Colonic mucosa (tissue), 4 donors: ENCODE measurements around the gene RPS14. TPM values are rescaled to one million over a fixed set of nuclear protein-coding genes. Genes with fewer than 3 reads are reported as not detected.

Experiments
- DNase-seq: peaks from one replicate; pipeline ENCODE4 v3.0.0-alpha.2; 2020
- H3K27ac ChIP-seq: fragments of 200-600 bp; one replicate; pipeline ENCODE4 v1.8.0; 2021
- H3K27me3 ChIP-seq: fragments of 200-600 bp; one replicate; pipeline ENCODE4 v1.8.0; 2021
- H3K36me3 ChIP-seq: fragments of 200-600 bp; one replicate; pipeline ENCODE4 v1.8.0; 2021
- H3K4me1 ChIP-seq: fragments of 200-600 bp; one replicate; pipeline ENCODE4 v1.8.0; 2021; ENCODE audit warnings: mild to moderate bottlenecking
- H3K4me3 ChIP-seq: fragments of 200-600 bp; one replicate; pipeline ENCODE4 v1.8.0; 2021
- H3K9ac ChIP-seq, 2 donors: one replicate each; pipeline ENCODE4 v1.7.0; 2013; ENCODE audit warnings: control low read depth in 2 of 2, low read depth in 2 of 2, low read length in 2 of 2
- H3K9me3 ChIP-seq: fragments of 200-600 bp; one replicate; pipeline ENCODE4 v1.8.0; 2021
- CTCF ChIP-seq: fragments of 200-600 bp; IDR thresholded peaks from one replicate; pipeline ENCODE4 v1.8.0; 2022; ENCODE audit warnings: antibody characterized with exemption, mild to moderate bottlenecking
- intact Hi-C: fragments of 100-400 bp; cut with DNase I; formaldehyde crosslinking; loops from one replicate; pipeline ENCODE4 v1.14.1; 2022
- total RNA-seq, 2 donors: library from RNA; stranded (reverse); fragmentation: NEBNext Ultra II Directional in 1 of 2; extraction: Animal tissue kit (Norgen Biotek cat#: 25700) in 1 of 2; gene quantifications; one replicate each; pipeline ENCODE4 v1.2.1, GENCODE V29; 2021
- donor health status: healthy.
- donor health status: DM: no; HTN: no; CAD: no.
- donor health status: DM: no; HTN: no; CAD: no.

Gene RPS14
- total RNA-seq, 2 donors from 2014 or later = 1,643 to 1,700 TPM

DNA sequence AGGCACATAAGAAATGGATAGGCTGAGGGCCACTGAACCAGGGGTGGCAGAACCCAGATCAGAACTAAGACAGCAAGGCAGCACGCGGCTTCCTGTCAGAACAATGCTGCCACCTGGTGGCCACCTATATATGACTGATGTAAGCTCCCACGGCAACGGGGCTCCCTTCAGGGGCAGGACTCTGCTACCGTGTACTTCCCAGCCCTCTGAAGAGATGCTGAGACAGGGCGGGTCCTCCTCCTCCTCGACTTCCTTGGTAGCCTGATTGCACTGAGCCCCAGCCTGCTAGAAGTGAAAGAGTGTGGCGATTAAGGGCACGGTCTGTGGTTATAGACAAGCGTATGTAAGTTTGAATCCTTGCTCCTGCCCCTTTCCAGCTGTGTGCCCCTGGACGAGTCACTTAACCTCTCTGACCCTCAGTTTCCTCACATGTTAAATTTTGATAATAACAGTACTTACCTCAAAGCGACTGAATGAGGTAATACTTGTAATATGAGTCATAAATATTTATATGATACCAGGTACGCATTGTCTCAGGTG is 13.3 kb downstream of the RPS14 start:
- peaks cover 3% of the 10 kb centered on the region for H3K4me1 ChIP-seq
- intact Hi-C loops = loop anchor here (10.0 kb wide), 2 partner anchors 221 to 301 kb away; no protein-coding TSS in a partner anchor
- TF ChIP-seq CTCF = peak; percentile 88

GRCh38 chr5:150434464-150434863 is 15.1 kb downstream of the RPS14 start:
- Histone ChIP-seq H3K27me3 (no peaks in the 10 kb centered on the region), H3K27ac (no peak overlapping the region), H3K4me1 (peaks cover 3% of the 10 kb centered on the region), H3K4me3 (no peak overlapping the region), H3K9me3 (no peaks in the 10 kb centered on the region), H3K9ac (no peak overlapping the region), H3K36me3 (no peaks in the 10 kb centered on the region)
- DNase-seq = no peak
- intact Hi-C loops = loop anchor here (10.0 kb wide), 2 partner anchors 220 to 300 kb away; no protein-coding TSS in a partner anchor
- TF ChIP-seq CTCF = no peak

More for the DNA sequence above, 13.3 kb downstream of the RPS14 start:
- Histone ChIP-seq H3K36me3 (no peaks in the 10 kb centered on the region), H3K4me3 (no peak overlapping the region), H3K27ac (no peak overlapping the region), H3K27me3 (no peaks in the 10 kb centered on the region), H3K9me3 (no peaks in the 10 kb centered on the region), H3K9ac (peak overlapping the region in 1 of 2 donors; percentile 26)
- DNase-seq = peak; percentile 92

DNA sequence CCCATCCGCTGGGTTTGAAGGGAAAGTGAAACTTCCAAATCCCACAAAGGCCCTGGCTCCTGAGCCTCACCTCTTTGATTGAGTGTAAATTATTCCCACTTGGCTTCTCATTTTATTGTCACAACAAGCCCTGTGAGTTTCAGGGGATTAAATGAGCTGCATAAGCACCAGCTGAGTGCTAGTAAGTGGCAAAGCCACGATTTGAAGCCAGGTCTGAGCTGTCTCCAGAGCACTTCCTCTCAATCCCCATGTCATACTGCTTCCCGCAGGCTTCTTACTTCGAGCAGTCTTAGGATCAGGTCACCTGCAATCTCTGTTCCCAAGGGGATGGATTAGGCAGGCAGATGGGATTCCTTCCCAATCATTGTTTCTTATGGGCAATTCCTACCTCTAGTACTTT is 18.0 kb downstream of the RPS14 start:
- H3K4me3 ChIP-seq = no peak overlapping the region

DNA sequence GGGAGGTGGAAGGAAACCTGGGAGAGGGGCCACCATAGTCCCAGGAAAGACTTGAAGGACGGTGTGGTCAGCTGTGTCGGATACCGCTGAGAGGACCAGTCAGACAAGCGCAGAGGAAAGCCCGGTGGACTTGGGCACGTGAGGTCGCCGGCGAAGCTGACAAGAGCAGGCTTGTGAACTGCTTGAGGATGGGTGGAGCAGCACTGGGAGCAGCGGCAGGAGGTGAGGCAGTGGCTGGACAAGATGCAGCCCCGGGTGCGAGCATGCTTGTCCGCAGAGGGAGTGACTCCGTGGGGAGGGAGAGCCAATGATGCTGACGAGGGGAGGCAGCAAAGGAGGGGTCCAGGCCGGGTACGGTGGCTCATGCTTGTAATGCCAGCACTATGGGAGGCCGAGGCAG is 18.5 kb downstream of the RPS14 start:
- no peak for DNase-seq
- H3K9ac ChIP-seq = no peak overlapping the region
- no peak for TF ChIP-seq CTCF

More for the DNA sequence above, 18.0 kb downstream of the RPS14 start:
- Histone ChIP-seq H3K27ac (no peak overlapping the region), H3K9ac (no peak overlapping the region), H3K27me3 (no peaks in the 10 kb centered on the region), H3K9me3 (no peaks in the 10 kb centered on the region), H3K36me3 (no peaks in the 10 kb centered on the region), H3K4me1 (peaks cover 3% of the 10 kb centered on the region)
- intact Hi-C loops = loop anchor here (10.0 kb wide), 2 partner anchors 217 to 297 kb away; no protein-coding TSS in a partner anchor
- TF ChIP-seq CTCF = no peak
- no peak for DNase-seq

GRCh38 chr5:150429410-150429873 is 20.1 kb downstream of the RPS14 start:
- no peak overlapping the region for H3K27ac ChIP-seq
- no peaks in the 10 kb centered on the region for H3K27me3 ChIP-seq
- no peaks in the 10 kb centered on the region for H3K36me3 ChIP-seq
- H3K9me3 ChIP-seq = no peaks in the 10 kb centered on the region
- no peak for DNase-seq
- TF ChIP-seq CTCF = no peak
- no peaks in the 10 kb centered on the region for H3K4me1 ChIP-seq
- H3K9ac ChIP-seq = no peak overlapping the region
- intact Hi-C loops = no loop called here
- no peak overlapping the region for H3K4me3 ChIP-seq

More for the DNA sequence above, 18.5 kb downstream of the RPS14 start:
- Histone ChIP-seq H3K4me1 (peaks cover under 1% of the 10 kb centered on the region), H3K9me3 (no peaks in the 10 kb centered on the region), H3K27me3 (no peaks in the 10 kb centered on the region), H3K36me3 (no peaks in the 10 kb centered on the region), H3K27ac (no peak overlapping the region), H3K4me3 (no peak overlapping the region)
- intact Hi-C loops = loop anchor here (10.0 kb wide), 2 partner anchors 216 to 296 kb away; no protein-coding TSS in a partner anchor
